Measurements from ENCODE around the gene CCL11.

GRCh38 chr17:34305061-34305460, 19.5 kb downstream of the CCL11 start:
- no peak for TF ChIP-seq KDM6A (CRISPR knock-in tag; IDR thresholded peaks at IDR 0.05; ENCODE audit: low read depth)
- TF ChIP-seq TCF7 (IDR thresholded peaks at IDR 0.05; ENCODE audit: low read depth): no peak
